GM11168 (cell line): ENCODE measurements around the gene ARHGAP24.
"Not testable (repeated sequence)": the region's sequence is repeated elsewhere in the genome, so short reads cannot be mapped to it uniquely, and the experiment has no call there.

ENCODE experiments used
- in situ Hi-C: fragments of 300-500 bp; cut with MboI; formaldehyde crosslinking; loops from one replicate; pipeline ENCODE4 v1.12.0; 2022; ENCODE audit warnings: low sequenced_read_pairs; ENCODE audit not compliant: unreplicated experiment

The ARHGAP24 gene

GRCh38 chr4:85828027-85828890 is 353.3 kb downstream of the ARHGAP24 start:
- in situ Hi-C loops = no loop called here

- in situ Hi-C loops = no loop called here
Measured at GRCh38 chr4:85829276-85830051, 354.5 kb downstream of the ARHGAP24 start.

DNA sequence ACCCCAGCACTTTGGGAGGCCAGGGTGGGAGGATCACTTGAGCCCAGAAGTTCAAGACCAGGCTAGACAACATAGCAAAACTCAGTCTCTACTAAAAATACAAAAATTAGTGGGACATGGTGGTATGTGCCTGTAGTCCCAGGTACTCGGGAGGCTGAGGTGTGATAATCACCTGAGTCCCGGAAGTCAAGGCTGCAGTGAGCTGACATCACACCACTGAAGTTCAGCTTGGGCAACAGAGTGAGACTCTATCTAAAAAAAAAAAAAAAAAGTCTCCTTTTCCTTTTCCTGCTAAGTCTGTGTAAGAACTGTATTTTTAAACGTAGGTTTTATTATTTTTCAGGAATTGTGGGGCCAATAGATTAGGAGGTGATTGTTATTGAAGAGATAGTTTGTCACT is 356.7 kb downstream of the ARHGAP24 start:
- in situ Hi-C loops = no loop called here

GRCh38 chr4:85833302-85833701 is 358.4 kb downstream of the ARHGAP24 start:
- in situ Hi-C loops = no loop called here

DNA sequence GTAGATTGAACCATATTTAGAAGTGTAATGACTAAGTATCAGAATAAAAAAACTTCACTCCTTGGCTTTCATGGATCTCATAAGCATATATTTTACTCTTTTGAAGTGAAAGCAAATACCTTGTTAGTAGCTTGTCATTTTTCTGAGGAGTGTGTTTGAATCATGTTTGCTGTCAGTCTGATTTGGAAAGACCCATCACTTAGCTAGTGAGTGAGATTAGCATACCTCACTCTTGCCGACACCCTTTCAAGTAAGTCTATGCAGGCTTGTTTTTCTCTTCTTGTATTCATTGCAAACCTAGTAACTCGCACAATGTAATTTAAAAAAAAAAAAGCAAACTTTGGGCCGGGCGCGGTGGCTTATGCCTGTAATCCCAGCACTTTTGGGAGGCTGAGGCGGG is 360.0 kb downstream of the ARHGAP24 start:
- in situ Hi-C loops = no loop called here

DNA sequence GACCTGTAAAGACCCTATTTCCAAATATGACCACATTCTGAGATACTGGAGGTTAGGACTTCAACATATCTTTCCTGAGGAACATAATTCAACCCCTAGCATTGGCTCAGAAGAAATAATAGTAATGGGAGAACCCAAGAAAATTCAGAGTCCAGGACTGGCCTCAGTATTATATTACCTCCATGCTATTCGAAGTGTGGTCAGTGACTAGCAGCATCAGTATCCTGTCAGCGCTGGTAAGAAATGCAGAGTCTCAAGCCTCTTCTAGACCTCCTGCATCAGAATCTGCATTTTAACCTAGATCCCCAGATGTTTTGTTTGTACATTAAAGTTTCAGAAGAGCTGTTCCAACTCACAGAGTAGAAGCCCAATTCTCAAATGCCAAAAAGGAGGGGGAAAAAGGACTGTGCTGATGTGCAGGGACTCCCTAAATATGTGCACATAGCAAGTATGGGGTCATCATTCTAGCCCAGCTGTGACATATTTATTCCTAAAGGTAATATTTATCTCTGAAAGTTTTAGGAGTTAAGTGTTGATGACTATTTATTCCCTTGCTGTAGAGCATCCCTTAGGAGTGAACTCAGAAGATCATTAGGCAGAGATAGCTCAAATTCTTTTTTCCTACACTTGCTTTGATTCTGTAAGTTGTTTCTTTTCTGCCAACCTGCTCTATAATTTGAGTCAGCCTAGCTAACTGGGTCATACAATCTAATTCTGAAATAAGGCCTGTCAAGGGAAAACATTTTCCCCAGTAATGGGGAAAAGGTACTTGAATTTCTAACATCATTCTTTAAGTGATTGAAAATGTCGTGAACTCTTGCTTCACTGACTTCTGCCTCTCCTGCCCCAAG is 361.9 kb downstream of the ARHGAP24 start:
- in situ Hi-C loops = no loop called here

DNA sequence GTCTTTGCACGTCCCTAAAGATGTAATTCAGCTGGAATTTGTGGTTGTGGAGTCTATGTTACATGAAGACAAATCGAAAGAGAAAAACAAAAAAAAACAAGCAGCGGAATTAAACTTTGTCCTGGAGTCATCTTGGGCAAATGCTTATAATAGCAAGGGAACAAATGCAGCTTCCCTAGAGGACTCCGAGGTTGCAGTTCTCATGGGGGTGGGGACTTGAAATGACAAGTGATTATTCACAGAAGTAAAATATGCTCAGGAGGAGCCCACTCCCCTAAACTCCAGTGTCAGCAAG is 362.4 kb downstream of the ARHGAP24 start:
- in situ Hi-C loops = no loop called here

DNA sequence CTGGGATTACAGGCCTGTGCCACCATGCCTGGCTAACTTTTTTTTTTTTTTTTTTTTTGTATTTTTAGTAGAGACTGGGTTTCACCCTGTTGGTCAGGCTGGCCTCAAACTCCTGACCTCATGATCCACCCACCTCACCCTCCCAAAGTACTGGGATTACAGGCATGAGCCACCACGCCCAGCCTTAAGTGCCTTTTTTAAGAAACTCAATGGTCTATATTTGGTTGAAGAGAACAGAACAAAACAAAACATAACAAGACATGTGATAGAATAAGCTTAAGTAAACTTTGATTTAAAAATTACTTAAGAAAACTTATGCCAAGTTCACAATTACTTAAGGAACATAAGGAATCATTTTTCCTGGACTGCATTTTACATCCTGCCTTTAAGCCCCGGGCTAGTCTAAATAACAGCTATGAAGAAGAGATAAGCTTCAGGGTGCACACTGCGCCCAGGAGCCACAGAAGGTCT is 365.1 kb downstream of the ARHGAP24 start:
- in situ Hi-C loops = not testable (repeated sequence)

DNA sequence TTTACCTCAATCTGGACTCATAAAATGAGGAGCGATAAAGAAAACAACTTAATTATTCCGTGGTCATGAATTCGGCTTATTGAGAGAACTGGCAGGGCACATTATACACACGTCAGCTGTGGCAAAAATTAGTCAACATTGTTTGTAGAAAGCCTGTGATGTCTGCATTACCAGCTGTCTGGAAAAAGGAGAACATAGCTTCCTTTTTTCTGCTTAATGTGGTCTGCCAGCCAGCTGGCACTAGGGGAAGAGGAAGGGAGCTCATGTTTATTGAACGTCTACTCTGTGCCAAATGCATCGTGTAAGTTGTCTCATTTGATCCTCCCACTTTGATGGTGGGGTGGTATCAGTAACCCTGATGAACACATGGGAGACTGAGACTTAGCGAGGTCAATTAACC is 367.6 kb downstream of the ARHGAP24 start:
- in situ Hi-C loops = no loop called here

- in situ Hi-C loops = not testable (repeated sequence)
Measured at GRCh38 chr4:85853740-85854139, 378.8 kb downstream of the ARHGAP24 start.

DNA sequence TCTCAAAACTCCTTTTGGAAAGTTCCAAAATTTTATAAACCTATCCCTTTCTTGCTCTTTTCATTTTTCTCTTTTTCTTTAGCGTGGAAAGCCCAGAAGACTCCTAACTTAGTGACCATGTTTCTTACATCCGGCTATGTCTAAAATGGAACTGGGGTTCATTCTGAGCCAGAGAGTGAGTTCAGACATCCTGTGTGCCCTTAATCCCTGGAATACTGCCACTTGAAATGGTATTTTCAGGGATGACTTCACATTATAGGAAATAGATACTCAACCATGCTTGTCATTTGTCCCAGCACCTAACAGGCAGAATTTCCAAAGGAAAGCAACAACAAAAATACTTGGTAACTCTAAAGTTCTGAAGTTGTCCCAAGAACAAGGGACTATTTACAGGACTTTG is 379.6 kb downstream of the ARHGAP24 start:
- in situ Hi-C loops = no loop called here

DNA sequence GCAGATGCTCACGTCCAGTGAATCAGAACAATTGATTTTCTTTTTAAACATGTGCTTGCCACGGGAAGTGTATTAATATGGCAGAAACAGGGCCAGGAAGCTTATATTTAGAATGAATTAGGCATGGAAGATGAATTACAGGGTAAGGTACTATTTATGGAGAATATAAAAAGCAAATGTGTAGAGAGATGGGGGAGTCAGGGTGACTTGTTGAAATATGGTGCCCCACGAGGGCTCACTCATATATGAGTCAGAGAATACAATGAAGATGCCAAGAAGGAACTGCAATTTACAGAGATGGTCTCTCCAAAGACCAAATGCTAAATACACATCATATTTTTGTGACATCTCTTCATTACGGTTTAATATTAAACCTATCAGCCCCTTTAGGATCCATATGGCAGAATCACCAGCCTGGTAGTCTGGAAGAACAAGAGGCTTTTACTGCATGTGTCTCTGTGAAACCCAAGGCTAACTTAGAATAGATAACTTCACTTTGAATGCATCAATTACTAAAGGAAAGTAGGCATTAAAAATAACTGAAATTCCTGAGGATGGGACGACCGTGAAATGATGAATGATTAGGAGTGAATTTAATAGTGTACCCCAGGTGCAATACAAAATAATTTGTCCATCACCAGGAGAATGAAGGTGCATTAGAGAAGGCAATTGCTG is 385.3 kb downstream of the ARHGAP24 start:
- in situ Hi-C loops = no loop called here

DNA sequence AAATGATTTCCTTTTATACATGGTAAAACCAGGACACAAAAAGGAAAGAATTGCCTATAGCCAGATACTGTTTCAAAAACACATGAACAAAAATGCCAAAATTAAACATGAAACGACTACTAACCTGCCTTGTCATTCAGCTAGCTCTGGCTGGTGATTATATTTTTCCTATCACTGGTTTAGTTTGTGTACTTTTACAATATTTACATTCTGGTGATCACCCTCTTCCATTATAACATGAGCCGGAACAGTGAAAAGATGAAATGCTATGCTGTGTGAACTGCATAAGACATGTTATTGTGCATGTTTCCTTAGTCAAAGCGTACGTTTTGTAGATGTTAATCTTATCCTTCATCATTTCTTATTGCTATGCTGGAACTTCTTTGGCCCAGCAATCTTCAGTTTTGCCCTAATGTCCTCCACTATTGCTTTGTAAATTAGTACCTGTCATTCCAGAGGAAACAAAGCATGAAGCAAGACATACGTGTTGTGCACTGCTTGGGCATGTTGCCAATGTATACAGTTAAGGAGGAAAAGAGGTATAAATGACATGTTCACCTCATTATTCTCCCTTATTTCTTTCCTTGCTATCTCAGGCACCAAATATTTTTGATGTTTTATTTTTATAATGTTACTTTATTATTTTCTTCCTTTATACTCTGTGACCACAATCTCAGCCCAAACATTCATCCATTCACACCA is 386.3 kb downstream of the ARHGAP24 start:
- in situ Hi-C loops = no loop called here

- in situ Hi-C loops = no loop called here
Measured at GRCh38 chr4:85862896-85863295, 387.9 kb downstream of the ARHGAP24 start.

DNA sequence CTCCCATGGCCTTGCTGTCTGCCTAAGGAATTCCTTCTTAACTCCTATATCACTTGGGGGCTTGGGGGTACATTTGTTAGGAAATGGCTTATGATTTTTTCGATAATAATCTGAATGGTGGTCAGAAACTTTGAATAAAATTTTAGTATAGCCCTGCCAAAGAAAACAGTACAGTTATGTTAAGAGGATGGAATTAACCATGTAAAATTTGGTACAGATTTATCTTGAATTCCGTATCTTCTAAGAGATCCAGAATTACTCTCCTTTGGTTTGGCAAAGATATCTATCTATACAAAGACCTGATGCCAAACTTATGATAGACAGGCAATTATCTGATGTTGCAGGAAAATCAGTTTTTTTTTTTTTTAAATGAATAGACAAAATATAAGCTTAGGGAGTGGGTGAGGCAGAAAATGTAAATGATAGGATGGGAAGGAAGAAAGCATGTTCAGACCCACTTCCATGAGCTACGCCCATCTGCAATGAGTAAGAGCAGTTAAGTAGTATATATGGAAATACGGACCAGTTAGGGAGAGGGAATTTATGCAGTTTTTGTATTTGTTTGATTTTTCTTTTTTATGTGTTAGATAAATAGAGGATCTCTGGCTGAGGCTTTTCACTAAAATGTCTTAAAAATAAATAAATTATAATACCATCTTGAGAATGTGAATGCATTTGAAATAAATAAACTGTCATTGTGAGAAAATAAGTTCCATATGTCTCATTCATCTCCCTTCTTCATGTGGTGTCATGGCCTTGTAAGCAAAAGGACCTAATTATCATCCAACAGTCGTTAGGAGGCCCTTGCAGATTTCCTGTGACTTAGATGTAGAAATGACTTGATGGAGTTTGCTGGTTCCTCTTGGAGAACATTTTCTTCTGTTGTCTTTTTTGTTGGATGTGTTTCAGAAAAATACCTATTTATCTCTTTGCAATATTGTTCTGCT is 389.6 kb downstream of the ARHGAP24 start:
- in situ Hi-C loops = no loop called here

DNA sequence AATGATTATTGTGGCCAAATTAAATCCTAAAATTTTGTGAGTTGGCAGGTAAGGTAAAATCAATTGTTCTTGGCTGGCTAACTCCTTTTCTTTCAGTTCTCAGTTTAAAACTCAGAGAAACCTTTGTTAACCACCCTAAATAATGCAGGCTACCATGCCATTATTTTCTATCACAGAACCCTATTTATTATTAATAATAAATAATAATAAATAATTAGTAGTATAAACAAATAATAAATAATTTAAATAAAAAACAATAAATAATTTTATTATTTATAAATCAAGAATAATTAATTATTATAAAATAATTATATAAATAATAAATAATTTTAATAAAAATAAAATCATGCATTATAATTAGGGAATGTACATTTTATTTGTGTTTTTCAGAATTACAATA is 390.3 kb downstream of the ARHGAP24 start:
- in situ Hi-C loops = no loop called here

DNA sequence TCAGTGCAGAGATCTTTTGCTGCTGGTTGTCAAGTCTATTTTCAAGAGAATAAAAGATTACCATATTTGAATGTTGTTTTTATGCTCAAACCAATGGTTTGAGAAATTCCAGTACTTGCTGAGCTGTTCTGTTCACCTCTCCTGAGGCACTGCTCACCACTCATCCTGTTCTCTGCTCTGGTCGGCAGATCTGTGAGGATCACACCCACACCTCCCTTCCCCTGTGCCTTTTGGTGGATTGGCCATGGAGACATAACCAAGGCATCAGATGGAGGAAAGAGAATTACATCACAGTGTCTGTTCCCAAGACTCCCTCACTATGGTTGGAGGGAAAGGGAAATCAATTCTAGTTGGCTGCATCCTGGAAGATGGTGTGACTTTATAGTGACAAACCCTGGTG is 391.6 kb downstream of the ARHGAP24 start:
- in situ Hi-C loops = no loop called here

DNA sequence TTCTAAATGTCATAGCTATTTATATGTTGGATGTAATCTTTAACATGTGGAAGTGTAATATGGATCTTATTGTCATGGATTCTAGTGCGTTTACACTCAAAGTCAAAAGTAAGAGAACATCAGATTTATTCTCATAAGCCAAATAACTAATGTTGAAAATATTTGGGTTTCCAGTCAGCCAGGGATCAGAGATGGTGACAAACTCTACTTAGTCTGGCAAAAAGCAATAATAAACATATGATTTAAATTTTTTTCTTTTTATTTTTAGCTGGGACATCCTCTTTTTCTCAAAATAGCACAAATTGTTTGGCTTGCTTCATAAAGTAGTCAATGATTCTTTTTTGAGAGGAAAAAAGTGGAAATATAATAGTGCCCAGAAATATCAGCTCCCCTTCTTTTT is 392.3 kb downstream of the ARHGAP24 start:
- in situ Hi-C loops = no loop called here
